GM19351 (cell line): ENCODE measurements around the gene THOC3.
"Not testable (repeated sequence)": the region's sequence is repeated elsewhere in the genome, so short reads cannot be mapped to it uniquely, and the experiment has no call there.

ENCODE experiments used
- ATAC-seq: cut with Tn5 transposase; IDR thresholded peaks from one replicate; pipeline ENCODE4 v1.9.1; 2021; ENCODE audit warnings: mild to moderate bottlenecking, moderate library complexity; ENCODE audit not compliant: unreplicated experiment

THOC3 gene

DNA sequence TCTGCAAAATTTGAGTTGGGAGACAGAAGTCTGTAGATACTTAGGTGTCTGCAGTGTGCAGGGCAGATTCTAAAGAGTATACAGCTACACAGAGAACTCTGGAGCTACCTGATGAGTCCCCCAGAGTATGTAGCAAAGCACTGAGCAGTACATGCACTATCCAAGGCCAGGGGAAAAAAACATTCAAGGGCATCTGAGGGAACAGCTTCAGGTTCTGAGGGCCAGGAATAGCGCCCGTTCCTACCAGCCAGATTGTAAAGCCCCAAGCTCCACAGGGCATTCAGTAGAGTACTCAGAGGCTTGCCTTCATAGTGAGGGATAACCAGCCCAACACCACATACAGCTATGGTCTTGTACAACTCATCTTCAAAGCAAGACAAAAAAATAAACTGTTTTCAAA, 27.5 kb downstream of the THOC3 start:
- ATAC-seq: not testable (repeated sequence)

DNA sequence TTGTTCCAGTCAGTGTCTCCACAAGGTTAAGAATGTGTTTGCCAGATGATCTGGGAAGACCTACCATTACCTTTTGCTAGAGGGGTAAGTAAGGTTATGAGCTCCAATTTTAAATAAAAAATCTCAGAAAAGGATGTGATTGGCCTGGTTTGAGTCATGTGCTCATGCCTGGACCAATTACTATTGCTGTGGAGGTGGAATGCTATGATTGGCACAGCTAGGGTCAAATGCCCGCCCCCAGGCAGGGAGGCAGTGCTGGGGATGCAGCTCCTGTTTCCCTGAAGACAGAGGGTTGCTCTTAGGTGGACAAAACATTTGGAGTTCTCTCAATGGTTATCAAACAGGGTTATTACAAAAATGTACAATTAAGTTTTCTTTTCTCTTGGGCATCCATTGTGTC, 29.6 kb downstream of the THOC3 start:
- ATAC-seq: not testable (repeated sequence)

DNA sequence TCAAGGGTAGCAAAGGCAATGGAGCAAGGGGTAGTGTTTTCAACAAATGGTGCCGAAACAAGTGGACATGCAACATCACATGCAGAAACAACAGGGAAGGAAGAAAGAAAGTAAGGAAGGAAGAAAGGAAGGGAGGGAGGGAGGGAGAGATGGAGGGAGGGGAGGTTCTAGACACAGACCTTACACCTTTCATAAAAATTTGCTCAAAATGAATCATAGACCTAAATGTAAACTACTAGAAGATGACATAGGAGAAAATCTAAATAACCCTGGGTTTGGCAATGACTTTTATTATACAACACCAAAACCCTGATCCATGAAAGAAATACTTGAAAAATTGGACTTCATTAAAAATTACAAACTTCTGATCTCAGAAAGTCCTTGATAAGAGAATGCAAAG, 39.4 kb downstream of the THOC3 start:
- ATAC-seq: not testable (repeated sequence)

DNA sequence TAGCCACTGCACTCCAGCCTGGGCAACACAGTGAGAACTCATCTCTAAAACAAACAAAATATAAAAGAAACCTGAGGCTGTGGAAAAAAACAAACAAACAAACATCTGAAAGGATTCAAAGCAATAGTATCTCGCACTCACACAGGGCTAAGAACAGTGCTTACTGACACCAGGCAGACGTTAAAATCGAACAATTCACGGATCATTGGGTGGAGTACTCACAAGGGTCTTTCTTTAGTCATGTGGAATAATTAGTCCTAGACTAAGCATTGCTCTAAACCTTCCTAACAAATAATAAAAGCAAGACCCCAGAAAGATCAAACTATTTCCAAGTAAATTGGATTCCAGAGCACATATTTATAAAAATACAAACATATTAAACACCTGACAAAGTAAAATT, 43.0 kb downstream of the THOC3 start:
- ATAC-seq: not testable (repeated sequence)

DNA sequence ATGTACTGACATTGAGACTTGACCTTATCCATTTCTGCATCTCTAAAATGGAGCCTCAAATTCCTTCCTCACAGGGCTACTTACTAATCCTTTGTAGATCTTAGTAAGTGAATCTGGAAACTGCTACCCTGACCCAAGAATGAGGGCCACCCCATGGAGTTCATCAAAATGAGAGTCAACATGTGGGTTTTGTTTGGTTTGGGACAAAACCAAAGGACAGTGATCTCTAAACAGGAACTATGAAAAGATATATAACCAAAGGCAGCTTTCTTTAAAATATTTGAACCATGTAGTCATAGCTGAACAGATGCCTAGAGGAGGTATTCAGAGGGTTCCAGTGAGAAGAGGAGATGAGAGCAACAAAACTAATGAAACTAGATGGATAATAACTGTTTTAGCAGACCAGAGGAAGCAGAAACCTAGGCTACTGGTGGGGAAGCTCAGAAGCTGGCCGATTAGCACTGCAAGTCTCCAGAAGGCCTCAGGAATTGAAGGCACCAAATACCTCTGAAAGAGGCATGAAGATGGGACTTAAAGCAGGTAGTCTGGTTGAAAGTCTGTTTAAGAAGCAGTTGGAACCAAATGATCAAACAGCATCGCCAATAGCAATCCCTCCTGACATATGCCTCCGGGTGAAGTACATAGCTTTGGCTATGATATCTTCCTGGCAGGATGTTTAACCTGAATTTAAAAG, 45.8 kb downstream of the THOC3 start:
- ATAC-seq: no peak

DNA sequence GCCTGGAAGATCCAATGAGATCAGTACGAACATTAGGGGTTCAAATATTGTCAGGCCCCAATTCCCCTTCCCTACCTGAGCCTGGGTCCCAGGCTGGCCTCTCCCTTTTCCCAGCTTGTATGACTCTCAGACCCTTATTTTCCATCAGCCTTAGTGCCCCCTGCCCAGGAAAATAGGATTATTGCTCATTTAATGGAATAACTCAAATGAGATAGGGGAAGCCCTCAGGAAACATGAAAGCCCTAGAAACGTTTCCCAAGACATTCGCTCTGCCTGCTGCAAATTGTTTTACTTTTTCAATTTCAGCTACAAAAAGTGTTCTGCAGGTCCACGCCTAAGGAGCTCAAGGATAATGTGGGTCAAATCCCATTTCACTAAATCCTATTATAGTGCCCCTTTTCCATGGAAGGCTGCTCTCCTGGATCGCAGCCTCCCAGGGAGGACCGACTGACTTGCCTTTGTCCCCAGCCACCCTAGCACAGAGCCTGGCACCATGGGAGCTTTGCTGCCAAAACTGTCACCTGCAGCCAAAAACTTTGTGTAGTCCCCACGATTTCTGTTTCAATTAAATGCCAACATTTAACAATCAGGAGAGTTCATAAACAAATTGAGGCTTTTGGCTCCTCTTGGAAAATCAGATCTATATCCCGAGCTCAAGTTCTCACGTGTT, 46.9 kb downstream of the THOC3 start:
- ATAC-seq: no peak

DNA sequence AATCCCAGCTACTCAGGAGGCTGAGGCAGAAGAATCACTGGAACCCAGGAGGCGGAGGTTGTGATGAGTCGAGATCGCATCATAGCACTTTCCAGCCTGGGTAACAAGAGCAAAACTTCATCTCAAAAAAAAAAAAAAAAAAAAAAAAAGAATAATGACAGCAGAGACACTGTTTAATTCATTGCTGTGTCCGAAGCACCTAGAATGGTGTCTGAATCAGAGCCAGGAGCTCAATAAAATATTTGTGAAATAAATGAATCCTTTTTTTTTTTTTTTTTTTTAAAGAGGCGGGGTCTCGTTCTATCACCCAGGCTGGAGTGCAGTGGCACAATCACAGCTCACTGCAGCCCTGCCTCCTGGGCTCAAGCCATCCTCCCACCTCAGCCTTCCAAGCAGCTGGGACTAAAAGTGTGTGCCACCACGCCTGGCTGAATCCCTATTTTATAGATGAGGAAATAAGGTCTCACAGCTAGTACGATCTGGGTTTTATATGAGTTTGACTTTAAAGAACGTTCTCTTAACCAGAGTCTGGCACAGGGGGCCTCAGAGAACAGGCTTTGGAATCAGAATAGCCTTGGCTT, 47.8 kb downstream of the THOC3 start:
- no peak for ATAC-seq

DNA sequence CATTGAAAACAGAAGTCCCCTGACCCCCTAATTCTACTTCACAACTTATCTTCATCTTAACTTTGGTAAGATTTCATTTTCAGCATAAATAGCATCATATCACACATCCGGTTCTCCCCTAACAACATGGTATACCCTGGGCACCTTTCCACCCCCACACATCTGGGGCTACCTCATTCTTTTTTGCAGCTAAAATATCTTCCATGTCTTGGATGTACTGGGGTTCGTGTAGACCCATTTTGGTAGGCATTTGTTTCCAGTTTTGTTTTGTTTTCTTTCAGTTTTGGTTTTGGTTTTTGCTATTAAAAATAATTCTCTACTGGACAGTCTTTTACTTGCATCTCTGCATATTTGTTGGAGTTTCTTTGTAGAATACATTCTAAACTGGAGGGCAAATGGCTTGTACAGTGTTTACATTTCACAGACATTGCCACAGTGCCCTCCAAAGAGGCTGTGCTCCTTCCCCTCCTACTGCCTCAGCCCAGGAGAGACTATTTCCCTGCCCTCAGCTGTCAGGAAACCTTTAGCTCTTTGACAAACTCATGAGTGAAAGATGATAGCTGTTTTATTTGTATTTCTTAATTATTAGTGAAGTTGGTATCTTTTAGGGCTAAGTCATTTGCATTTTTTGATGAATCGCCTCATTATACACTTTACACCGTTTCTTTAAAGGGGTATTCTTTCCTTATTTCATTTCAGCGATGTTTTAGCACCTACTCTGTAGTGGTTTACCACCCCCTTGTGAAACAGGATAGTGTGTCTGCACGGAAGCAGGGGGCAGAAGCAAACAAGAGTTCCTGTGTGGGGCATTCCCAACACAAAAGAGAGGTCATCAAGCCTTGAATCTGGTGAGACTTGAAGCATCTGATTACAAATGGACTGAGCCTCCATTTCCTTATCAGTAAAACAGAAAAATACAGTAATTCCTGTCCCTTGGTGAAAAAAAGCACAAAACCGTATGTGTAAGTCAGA, 52.8 kb downstream of the THOC3 start:
- ATAC-seq: peak; percentile 60

DNA sequence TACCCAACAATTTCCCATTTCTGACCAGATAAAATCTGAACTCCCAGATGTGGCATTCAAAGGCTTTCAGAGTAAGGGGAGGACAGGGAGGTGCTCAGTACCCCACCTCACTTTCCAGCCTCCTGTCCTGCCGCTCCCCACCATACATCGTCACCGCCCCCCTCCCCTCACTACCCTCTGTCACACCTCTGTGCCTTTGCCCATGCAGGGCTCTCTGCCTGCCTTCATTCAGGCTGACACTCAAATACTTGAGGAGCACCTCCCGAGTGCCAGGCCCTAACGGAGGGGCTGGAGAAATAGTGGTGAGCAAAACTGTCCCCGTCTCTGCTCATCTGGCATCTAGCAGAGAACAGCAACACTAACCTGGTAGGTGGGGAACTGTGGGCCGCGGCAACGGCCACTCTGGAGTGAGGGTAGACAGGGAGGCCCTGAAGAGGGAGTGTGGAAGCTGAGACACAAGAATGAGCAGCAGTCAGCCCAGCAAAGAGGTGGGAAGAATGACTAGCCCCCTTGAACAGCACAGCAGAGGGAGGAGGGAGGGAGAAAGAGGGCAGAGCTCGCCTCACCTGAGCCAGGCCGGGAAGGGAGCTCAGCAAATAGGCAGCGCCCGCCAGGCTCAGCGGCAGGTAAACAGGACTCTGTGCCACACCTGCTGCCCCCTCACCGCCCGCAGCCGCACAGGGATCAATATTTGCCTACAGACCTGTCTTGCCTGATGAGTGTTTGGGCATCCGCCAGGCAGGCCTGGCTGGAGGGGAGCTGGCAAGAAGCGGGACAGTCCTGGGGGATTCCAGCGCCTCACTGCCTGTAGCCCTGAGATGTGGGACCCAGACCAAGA, 54.1 kb downstream of the THOC3 start:
- not testable (repeated sequence) for ATAC-seq

DNA sequence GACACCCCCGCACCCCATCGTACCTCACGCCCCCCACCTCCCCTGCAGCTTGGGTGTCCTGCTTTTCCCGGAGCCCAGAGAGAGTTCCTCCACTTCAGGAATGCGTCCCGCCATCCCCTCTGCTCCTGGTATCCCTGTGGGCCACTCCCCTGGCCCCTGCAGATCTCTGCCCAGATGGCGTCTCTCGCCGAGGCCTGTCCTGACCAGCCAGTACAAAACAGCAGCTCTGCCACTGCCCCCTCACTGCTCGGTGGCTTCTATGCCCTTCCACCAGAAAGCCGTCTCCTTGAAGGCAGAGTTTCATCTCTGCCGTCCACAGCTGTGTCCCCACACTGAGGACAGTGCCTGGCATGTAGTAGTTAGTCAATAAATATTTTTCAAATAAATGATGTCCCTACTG, 58.0 kb downstream of the THOC3 start:
- not testable (repeated sequence) for ATAC-seq
